DND-41 (cell line): ENCODE results near the gene BRIP1.

Experiments
- ATAC-seq: fragments of 200-7000 bp; cut with Tn5 transposase; 3 replicates; pipeline ENCODE4 v1.9.1; 2021; ENCODE audit warnings: low read depth; ENCODE audit not compliant: insufficient read depth
- DNase-seq: peaks from one replicate; pipeline ENCODE4 v3.0.0-alpha.2; 2020
- H2AFZ ChIP-seq: 2 replicates; pipeline ENCODE4 v1.6.0; 2012; ENCODE audit warnings: low read depth, low read length
- H3K27ac ChIP-seq: 2 replicates; pipeline ENCODE4 v1.5.1; 2012; ENCODE audit warnings: low read length, inconsistent platforms
- H3K27me3 ChIP-seq: fragments of 200-600 bp; sonication (generic); 2 replicates; pipeline ENCODE4 v1.6.0; 2012; ENCODE audit warnings: low read length, mild to moderate bottlenecking, inconsistent platforms; ENCODE audit not compliant: insufficient read depth, poor library complexity
- H3K36me3 ChIP-seq: 2 replicates; pipeline ENCODE4 v1.5.1; 2012; ENCODE audit warnings: low read length, inconsistent platforms; ENCODE audit not compliant: insufficient read depth
- H3K4me1 ChIP-seq: 2 replicates; pipeline ENCODE4 v1.5.1; 2012; ENCODE audit warnings: mild to moderate bottlenecking, low read length; ENCODE audit not compliant: insufficient read depth
- H3K4me2 ChIP-seq: 2 replicates; pipeline ENCODE4 v1.6.0; 2012; ENCODE audit warnings: mild to moderate bottlenecking, moderate library complexity, low read length, inconsistent platforms; ENCODE audit not compliant: insufficient read depth
- H3K4me3 ChIP-seq, 2 experiments: fragments of 200-600 bp in 1 of 2; shearing (Covaris generic) in 1 of 2; 2 replicates each; pipeline ENCODE4 v1.5.1; 2012 to 2016; ENCODE audit warnings: inconsistent platforms in 2 of 2, low read length in 2 of 2, mild to moderate bottlenecking in 2 of 2, low read depth in 1 of 2, moderate library complexity in 1 of 2
- H3K79me2 ChIP-seq: 2 replicates; pipeline ENCODE4 v1.6.0; 2012; ENCODE audit warnings: low read length, inconsistent platforms; ENCODE audit not compliant: insufficient read depth
- H3K9ac ChIP-seq: 2 replicates; pipeline ENCODE4 v1.6.0; 2012; ENCODE audit warnings: low read depth, mild to moderate bottlenecking, inconsistent platforms, low read length, moderate library complexity
- H3K9me3 ChIP-seq: 2 replicates; pipeline ENCODE4 v1.5.1; 2012; ENCODE audit warnings: low read length, moderate library complexity, mild to moderate bottlenecking, inconsistent platforms; ENCODE audit not compliant: insufficient read depth, severe bottlenecking
- H4K20me1 ChIP-seq: 2 replicates; pipeline ENCODE4 v1.6.0; 2012; ENCODE audit warnings: low read length; ENCODE audit not compliant: insufficient read depth
- CTCF ChIP-seq: IDR thresholded peaks from 2 replicates; pipeline ENCODE4 v1.5.1; 2012; ENCODE audit warnings: borderline replicate concordance, low read length, moderate library complexity, mild to moderate bottlenecking; ENCODE audit not compliant: poor library complexity, severe bottlenecking; ENCODE audit errors: extremely low read depth
- EZH2 ChIP-seq: IDR thresholded peaks from 3 replicates; pipeline ENCODE4 v1.6.1; 2012; ENCODE audit warnings: borderline replicate concordance, low read depth, mild to moderate bottlenecking, moderate library complexity, low read length, inconsistent platforms; ENCODE audit not compliant: severe bottlenecking

The BRIP1 gene

GRCh38 chr17:61662186-61662585 is 201.1 kb downstream of the BRIP1 start:
- H3K4me3 ChIP-seq: no peak overlapping the region
- H3K36me3 ChIP-seq: no peaks in the 10 kb centered on the region
- H3K9me3 ChIP-seq: no peaks in the 10 kb centered on the region
- DNase-seq: no peak
- H2AFZ ChIP-seq: no peak overlapping the region
- no peak for ATAC-seq
- TF ChIP-seq EZH2 (no peak), CTCF (no peak)
- no peaks in the 10 kb centered on the region for H3K27me3 ChIP-seq
- H3K9ac ChIP-seq: no peak overlapping the region
- no peaks in the 10 kb centered on the region for H3K4me1 ChIP-seq
- no peaks in the 10 kb centered on the region for H4K20me1 ChIP-seq
- H3K79me2 ChIP-seq: no peaks in the 10 kb centered on the region
- H3K4me2 ChIP-seq: no peak overlapping the region
- H3K27ac ChIP-seq: no peak overlapping the region

GRCh38 chr17:61660746-61661485 is 202.4 kb downstream of the BRIP1 start:
- no peak for ATAC-seq
- Histone ChIP-seq H3K27ac (no peak overlapping the region), H3K36me3 (no peaks in the 10 kb centered on the region)

GRCh38 chr17:61659437-61659836 is 203.9 kb downstream of the BRIP1 start:
- DNase-seq: no peak
- H3K4me2 ChIP-seq: no peak overlapping the region
- H3K4me1 ChIP-seq: no peaks in the 10 kb centered on the region
- H3K9ac ChIP-seq: no peak overlapping the region
- H3K9me3 ChIP-seq: no peaks in the 10 kb centered on the region
- no peaks in the 10 kb centered on the region for H3K79me2 ChIP-seq
- no peaks in the 10 kb centered on the region for H3K36me3 ChIP-seq
- no peak overlapping the region for H3K27ac ChIP-seq
- no peaks in the 10 kb centered on the region for H4K20me1 ChIP-seq
- ATAC-seq: no peak
- H3K27me3 ChIP-seq: no peaks in the 10 kb centered on the region
- H3K4me3 ChIP-seq: no peak overlapping the region
- H2AFZ ChIP-seq: no peak overlapping the region
- TF ChIP-seq EZH2: no peak
- TF ChIP-seq CTCF: no peak

More at GRCh38 chr17:61660746-61661485, 202.4 kb downstream of the BRIP1 start:
- H3K27me3 ChIP-seq: no peaks in the 10 kb centered on the region
- no peak overlapping the region for H3K9ac ChIP-seq
- no peaks in the 10 kb centered on the region for H3K4me1 ChIP-seq
- H3K79me2 ChIP-seq: no peaks in the 10 kb centered on the region
- no peaks in the 10 kb centered on the region for H3K9me3 ChIP-seq
- no peak overlapping the region for H2AFZ ChIP-seq
- no peak overlapping the region for H3K4me2 ChIP-seq
- DNase-seq: no peak
- no peak for TF ChIP-seq CTCF
- TF ChIP-seq EZH2: no peak
- no peaks in the 10 kb centered on the region for H4K20me1 ChIP-seq
- no peak overlapping the region for H3K4me3 ChIP-seq
